Measurements from ENCODE around the gene MAN1C1.

Gene MAN1C1

DNA sequence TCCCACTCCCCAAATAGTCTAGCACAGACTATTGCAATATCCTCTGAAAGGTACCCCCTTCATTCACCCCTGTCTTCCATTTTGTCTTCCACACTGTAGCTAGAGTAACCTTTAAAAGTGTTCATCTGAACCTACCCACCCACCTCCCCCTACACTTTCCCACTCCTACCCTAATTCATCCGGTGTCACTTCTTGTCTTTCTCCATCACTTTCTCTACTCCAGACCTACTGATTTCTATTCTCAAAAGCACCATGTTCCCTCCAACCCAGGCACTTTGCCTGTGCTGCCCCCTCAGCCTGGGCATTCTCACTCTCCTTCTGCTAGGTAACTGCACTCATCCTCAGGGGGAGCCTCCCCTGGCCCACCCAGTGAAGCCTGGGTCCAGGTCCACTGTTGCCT, 4.7 kb upstream of the MAN1C1 start:
- in situ Hi-C loops (cut with HindIII; ENCODE audit: low sequenced_read_pairs): loop anchor here (5.0 kb wide), 2 partner anchors 35 to 75 kb away; no protein-coding TSS in a partner anchor

DNA sequence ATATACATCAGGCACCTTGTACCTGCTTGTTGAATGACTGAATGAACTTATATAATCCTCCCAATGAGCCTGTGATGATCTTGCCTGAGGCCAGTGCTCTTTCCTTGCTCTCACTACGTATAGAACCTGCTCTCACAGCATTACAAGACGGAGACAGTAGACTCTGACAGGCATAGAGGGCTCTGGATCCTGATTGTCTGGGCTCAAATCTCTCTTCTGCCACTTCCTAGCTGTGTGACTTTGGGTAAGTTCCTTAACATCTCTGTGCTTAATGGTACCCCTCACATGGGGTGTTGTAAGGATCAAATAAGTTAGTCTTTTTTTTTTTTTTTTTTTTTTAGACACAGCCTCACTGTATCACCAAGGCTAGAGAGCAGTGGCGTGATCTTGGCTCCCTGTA, 4.2 kb upstream of the MAN1C1 start:
- in situ Hi-C loops (cut with HindIII; ENCODE audit: low sequenced_read_pairs): loop anchor here (5.0 kb wide), 2 partner anchors 35 to 75 kb away; no protein-coding TSS in a partner anchor

DNA sequence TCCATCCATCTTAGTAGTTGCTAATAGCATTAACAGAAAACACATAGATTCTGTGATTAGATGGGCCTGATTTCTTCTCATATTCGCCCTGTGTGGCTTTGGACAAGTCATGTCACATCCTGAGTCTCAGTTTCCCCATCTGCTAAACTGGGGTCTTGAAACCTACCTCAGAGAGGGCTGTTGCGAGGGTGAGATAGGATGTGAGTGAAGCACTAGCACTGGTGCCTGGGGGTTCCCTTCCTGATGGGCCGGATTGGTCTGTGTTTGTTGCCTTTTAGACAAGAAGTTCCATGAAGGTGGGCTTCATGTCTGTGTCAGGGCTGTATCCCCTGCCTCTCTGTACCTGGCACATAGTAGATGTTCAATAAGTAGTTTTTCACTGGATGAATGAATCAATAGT, 3.5 kb upstream of the MAN1C1 start:
- in situ Hi-C loops (cut with HindIII; ENCODE audit: low sequenced_read_pairs): loop anchor here (5.0 kb wide), 2 partner anchors 36 to 74 kb away; no protein-coding TSS in a partner anchor

DNA sequence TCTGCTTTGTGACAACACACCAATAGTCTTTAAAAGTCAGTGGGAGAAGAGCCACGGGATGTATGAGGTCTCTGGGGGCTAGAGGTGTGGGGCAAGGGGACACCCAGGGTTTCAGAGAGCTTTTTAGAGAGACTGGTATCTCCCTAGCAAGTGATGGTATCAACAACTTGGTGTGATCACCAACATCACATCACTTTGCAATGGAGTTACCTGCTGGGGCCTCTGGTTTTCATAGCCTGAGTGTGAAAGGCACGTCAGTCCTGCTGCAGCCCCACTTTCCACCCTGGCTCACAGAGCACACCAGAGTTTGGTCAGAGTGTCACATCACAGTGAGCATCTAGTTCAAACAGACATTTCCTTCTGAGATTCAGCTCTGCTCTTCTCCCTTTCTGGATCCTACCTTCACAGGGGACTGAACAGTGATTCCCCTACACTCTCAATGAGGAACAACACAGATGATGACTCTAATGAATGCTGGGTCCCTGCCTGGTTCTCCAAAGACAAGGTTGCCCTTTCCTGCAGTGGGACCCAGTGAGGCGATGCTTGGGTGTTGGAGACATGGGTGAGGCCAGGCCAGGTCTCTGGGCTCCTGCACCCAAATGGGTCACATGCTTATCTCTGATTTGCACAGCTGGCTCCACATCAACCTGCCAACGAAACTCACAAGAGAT, 2.0 kb upstream of the MAN1C1 start:
- in situ Hi-C loops (cut with HindIII; ENCODE audit: low sequenced_read_pairs): loop anchor here (5.0 kb wide), 2 partner anchors 37 to 73 kb away; no protein-coding TSS in a partner anchor

DNA sequence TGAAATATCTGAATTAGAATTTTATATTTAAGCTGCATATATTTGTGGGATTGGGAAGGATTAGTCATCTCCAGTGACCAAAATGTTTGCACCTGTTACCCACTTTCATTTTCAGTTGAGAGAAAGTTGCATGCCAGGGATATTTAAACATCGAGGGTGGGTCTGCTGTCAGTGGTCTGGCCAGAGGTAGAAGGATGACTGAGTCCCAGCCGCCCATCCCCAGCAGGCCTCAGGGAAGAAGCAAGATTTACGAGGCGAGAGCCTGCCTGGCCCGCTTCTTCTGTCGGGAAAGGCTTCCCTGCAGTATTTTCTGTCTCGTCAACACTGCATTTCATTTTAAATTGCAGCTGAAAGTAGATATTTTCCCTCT, 1.4 kb upstream of the MAN1C1 start:
- in situ Hi-C loops (cut with HindIII; ENCODE audit: low sequenced_read_pairs): no loop called here

DNA sequence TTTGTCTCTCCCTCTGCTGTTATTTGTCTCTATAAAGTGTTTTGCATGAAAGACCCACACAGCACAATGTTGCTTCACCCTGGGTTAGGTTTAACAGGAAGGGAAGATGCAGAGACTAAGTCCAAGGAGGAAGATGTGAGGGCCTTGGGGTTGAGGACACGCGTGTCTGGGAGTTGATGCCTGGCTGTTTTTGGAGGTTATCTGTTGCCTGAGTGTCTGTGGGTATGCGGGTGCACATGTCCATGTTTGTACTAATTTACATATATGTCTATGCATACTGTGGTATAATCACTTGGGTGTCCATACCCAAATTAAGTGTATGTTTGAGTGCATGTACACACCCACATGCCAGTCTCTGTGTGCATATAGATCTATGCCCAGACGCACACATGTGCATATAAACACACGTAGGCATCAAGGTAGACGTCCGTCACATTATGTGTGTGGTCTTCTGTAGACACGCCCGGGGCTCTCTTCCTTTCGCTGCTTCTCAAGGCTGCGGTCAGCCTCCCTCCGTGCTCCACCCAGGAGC, 962 bp upstream of the MAN1C1 start:
- in situ Hi-C loops (cut with HindIII; ENCODE audit: low sequenced_read_pairs): no loop called here

DNA sequence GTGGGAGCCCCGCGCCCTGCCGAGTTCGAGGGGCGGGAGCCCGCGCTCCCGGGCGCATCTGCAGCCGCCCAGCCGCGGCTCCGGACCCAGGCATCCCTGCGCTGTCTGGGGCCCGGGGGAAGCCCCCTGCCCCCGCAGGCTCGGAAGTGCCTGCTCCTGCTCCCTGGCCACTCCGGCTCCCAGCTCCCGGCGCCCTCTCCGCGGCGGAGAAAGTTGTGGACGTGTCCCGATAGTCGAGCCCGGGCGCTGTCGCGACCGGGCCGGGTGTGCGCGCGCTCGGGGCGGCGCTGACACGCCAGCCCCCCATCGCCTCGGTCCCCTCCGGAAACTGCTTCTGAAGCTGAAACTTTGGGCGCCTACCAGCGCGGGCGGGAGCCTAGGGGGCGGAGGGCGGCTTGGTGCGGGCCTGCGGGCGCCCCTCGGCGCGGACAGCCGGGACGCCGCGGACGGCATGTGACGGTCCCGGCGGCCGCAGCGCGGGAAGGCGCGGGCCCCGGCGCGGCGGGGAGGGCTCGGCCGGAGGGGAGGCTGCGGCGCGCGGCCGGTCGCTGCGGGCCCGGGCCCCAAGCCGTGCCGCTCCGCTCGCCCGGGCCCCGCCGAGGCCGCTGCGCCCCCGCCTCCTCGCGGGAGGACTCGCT, 515 bp downstream of the MAN1C1 start:
- in situ Hi-C loops (cut with HindIII; ENCODE audit: low sequenced_read_pairs): no loop called here

DNA sequence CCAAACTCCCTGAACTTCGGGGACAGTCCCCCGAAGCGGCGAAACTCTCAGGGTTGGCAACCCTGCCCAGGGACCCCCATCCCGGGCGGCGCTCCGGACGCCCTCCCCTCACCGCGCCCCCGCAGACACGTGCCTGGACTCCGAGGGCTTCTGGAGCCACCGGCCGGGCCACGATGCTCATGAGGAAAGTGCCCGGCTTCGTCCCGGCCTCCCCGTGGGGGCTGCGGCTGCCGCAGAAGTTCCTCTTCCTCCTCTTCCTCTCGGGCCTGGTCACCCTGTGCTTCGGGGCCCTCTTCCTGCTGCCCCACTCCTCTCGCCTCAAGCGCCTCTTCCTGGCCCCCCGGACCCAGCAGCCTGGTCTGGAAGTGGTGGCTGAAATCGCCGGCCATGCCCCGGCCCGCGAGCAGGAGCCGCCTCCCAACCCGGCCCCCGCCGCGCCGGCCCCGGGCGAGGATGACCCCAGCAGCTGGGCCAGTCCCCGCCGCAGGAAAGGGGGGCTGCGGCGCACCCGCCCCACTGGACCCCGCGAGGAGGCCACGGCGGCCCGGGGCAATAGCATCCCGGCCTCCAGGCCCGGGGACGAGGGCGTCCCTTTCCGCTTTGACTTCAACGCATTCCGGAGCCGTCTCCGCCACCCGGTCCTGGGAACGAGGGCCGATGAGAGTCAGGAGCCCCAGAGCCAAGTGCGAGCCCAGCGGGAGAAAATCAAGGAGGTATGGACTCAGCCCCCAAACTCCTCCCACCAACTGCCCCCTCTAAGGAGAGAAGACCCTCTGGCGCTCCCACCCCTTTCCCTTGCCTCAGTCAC, 1.2 kb downstream of the MAN1C1 start:
- in situ Hi-C loops (cut with HindIII; ENCODE audit: low sequenced_read_pairs): no loop called here

DNA sequence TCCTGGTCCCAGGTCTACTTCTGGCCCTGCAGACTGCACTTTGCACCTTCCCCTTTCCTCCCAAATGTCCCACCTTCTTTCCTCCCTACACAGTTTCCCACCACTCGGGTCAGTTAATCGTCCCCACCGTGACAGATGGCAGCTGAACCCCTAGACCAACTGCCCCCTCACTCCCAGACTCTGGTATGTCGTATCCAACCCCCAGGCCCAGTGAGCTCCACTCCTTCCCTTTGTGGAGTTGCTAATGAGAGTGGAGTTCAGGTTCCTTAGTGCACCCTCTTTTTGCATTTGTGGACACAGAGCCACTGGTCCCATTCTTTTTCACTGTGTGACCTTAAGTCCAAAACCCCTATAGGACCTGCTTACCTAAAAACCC, 1.8 kb downstream of the MAN1C1 start:
- in situ Hi-C loops (cut with HindIII; ENCODE audit: low sequenced_read_pairs): no loop called here

DNA sequence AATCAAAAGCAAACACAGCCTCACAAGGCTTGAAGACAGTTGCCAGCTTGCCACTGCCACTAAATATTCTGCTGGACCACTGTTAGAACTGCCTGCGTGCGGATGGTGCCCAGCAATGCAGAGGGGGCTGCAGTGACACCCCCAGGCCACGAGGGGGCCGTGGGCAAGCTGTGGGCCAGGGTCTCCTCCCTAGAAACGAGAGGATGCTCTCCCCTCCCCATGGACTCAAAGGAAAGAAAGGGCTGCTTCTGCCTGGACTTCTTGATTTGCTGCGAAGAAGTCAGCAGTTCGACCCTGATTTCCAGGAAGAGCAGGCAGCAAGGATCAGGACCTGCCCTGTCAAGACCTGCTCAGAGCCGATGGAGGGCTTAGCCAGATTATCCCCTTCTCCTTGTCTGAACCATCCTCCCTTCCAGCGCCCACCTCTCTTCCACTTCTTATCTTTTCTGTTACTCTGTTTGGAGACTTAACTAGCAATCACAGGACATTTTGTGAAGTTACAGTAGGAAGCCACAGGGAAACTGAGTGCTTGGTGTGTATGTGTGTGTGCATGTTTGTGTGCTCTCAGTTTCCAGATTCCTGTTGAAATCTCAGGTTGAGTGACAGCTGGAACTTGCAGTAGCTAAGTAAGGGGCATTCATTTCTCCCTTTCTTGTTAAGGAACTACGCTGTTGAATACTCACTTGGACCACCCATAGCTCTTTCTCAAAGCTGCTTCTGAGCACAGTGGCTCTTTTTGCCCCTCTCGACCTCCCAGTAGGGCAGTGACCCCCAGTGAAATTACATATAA, 2.7 kb downstream of the MAN1C1 start:
- in situ Hi-C loops (cut with HindIII; ENCODE audit: low sequenced_read_pairs): no loop called here

DNA sequence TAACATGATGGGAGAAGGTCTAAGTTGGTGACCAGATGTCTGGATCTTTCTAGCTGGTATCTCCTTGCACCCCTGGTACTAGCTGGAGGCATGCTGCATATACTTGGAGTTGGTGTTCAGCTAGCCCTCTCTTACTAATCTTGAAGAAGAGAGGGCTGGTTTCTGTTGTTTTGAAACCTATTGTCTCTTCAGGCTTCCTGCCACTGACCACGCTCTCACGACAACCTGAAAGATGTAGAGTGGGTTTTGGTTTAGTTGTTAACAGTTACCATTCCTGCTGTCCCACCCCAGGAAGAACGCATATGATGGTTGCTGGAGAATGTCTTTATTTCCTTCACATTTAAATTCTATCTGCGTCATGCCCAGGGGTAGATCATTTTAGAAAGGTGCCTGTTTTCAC, 3.6 kb downstream of the MAN1C1 start:
- in situ Hi-C loops (cut with HindIII; ENCODE audit: low sequenced_read_pairs): no loop called here

DNA sequence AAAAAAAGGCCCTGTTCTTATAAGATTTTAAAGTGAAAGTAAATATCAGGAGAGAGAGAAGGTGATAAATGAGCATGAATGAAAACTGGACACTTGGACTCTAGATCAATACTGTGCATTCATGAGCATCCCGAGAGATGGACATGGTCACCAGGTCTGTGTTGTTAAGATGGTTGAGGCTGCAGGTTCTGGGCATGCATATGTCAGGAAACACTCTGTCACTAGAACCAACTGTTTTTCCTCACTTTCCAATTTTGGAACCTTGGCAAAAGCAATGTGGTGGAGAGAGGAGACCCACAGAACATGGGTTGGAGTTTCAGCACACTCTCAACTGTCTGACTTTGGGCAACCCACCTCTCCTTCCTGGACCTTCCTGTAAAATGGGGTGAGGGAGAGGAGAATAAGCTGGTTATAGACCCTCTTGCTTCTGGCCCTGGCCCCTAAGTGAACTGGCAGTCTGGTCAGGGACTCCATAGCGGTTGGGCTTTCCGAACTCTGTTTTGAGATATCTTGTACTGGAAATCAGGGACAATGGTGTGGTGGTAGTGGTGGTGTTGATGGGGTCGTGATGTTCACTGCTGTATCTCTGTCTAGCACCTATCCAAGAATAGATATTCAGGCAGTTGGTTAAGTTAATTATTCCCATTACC, 4.2 kb downstream of the MAN1C1 start:
- in situ Hi-C loops (cut with HindIII; ENCODE audit: low sequenced_read_pairs): no loop called here

DNA sequence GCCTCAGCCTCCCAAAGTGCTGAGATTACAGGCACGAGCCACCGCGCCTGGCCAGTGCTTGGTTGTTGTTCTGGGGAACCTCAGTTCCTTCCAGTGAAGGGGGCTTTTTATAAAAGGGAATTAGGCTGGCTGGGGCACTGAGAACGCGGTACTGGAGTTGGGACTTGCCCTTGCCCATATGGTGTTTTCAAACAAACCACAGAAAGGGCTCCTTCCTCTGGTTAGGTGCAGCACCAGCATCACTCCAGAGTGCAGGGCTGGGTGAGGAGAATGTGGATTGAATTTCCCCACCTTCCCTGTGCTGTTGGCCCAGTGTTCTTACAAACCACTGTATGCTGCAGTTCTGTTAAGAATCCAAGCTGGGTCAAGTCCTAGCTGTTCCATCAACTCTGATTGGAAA, 5.3 kb downstream of the MAN1C1 start:
- in situ Hi-C loops (cut with HindIII; ENCODE audit: low sequenced_read_pairs): no loop called here

DNA sequence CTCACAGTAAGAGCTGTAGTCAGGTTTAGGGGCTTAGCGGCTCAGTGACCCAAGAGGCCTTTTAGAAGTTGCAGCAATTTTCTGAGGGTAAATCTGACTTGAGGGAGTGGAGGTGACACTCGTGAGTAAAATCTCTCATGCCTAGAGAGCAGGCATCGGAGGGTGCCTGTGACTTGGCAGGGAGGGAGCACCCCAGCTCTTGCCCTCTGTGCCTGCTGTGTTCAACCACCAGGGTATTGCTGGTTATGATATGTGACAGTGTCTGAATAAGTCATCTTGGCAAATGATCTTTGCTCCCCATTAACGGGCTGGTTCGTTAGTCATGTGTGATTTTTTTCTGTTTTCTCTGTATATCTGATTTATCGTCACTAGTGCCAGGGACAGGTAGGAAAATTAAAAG, 5.9 kb downstream of the MAN1C1 start:
- in situ Hi-C loops (cut with HindIII; ENCODE audit: low sequenced_read_pairs): no loop called here

DNA sequence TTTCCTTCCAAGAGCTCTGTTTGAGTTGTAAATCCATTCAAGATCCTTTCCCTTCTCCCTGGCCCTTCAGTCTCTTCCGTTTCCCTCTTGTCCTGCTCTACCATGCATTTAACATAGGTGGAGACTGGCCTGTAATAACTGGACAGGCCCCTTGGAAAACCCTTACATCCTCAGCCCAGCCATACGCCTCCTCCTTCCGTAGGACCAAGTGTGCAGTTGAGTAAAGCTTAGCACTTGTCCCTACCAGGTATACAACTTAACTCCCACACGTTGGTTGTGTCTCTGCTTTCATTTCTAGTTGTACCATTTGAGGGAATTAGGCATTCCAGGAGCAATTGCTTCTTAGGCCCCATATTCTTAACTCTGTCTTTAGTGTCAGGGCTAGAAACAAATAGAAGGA, 6.4 kb downstream of the MAN1C1 start:
- in situ Hi-C loops (cut with HindIII; ENCODE audit: low sequenced_read_pairs): no loop called here

DNA sequence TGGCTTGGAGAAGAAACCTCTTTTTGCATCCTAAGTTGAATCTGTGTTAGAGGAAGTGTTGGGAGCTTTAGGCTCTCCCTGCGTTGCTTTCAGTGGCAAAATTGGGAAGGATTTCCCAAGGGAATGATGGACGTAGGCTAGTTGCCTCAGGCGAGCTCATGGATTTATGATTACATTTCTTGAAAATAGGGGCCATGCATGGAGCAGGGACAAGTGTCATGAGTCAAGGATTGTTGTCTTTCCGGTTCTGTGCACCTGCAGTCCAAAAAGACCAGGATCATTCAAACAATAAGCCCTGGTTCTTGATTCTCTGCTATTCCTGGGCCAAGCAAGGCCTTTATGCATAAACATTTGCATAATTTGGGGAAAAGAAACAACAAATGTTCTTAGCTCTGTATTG, 7.1 kb downstream of the MAN1C1 start:
- in situ Hi-C loops (cut with HindIII; ENCODE audit: low sequenced_read_pairs): no loop called here

DNA sequence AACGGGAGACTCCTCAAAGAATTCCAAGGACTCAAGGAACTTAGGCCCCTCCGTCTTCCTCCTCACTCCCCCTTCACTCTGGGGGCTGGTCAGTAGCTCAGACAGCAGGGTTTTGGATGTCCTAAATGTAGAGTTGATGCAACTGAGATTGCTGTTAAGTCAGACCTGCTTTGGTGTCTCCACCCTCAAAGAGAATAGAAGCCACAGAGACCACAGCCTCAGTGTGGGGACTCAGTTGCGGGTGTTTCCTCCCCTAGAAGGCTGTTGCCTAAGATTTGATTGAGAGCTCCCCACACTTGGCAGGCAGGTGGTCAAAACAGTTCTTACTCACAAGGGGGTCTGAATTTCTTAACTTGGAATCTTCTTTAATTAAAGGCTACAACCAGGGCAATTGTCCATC, 7.6 kb downstream of the MAN1C1 start:
- in situ Hi-C loops (cut with HindIII; ENCODE audit: low sequenced_read_pairs): no loop called here

DNA sequence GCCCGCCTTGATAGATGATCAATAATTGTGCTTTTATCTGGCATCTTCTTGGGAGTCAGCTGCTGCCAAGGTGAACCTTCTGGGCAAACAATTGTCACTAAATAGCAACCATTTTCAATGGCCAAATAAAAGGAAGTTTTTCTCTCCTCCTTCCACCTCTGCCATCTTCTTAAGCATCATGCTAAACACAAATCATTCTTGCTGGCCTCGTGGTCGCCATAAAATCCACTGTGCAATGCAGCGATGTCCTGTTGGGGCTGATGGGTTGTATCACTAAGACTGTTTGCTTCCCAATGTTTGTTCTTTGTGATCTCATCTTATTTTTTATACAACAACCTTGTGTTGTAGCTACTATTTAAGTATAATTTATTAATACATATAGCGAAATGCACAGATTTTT, 8.0 kb downstream of the MAN1C1 start:
- in situ Hi-C loops (cut with HindIII; ENCODE audit: low sequenced_read_pairs): no loop called here

DNA sequence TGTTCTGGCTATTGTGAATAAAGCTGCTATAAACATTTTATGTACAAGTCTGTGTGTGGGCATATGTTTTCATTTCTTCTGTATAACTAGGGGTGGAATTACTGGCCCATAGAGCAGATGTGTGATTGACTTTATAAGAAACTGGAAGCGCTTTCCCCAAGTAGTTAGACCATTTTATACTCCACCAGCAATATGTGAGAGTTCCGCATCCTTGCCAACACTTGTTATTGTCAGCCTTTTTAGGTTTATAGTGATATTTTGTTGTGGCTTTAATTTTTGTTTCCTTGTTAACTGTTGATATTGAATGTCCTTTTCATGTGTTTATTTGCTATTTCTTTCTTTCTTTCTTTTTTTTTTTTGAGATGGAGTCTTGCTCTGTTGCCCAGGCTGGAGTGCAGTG, 9.4 kb downstream of the MAN1C1 start:
- in situ Hi-C loops (cut with HindIII; ENCODE audit: low sequenced_read_pairs): no loop called here

DNA sequence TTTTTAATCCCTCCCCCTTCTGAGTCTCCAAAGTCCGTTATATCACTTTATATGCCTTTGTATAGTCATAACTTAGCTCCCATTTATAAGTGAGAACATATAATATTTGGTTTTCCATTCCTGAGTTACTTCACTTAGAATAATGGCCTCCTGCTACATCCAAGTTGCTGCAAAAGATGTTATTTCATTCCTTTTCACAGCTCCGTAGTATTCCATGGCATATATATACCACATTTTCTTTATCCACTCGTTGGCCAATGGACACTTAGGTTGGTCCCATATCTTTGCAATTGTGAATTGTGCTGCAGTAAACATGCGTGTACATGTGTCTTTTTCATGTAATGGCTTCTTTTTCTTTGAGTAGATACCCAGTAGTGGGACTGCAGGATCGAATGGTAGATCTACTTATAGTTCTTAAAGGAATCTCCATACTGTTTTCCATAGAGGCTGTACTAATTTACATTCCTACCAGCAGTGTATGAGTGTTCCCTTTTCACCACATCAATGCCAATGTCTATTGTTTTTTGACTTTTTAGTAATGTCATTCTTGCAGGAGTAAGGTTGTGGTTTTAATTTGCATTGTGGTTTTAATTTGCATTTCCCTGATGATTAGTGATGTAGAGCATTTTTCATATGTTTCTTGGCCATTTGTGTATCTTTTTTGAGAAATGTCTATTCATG, 12.3 kb downstream of the MAN1C1 start:
- in situ Hi-C loops (cut with HindIII; ENCODE audit: low sequenced_read_pairs): no loop called here

All from endothelial cell of hepatic sinusoid (primary cell).